Esophagus squamous epithelium (tissue), 5 donors: ENCODE data around the gene ARHGEF33. TPM values are rescaled to one million over a fixed set of nuclear protein-coding genes. Genes with fewer than 3 reads are reported as not detected.

Experiments
- DNase-seq: peaks from one replicate; lab custom pipeline; 2025; lab: John Stamatoyannopoulos, UW
- H3K27ac ChIP-seq, 4 donors: fragments of 200-600 bp; sonication (generic); one replicate each; pipeline ENCODE4 v1.5.1; 2016 to 2019; ENCODE audit warnings: mild to moderate bottlenecking in 1 of 4
- H3K27me3 ChIP-seq, 4 donors: fragments of 200-600 bp; sonication (generic); 1 replicate in 3 of 4; 2 replicates in 1 of 4; pipeline versions ENCODE4 v1.5.1 to v1.6.0; 2017 to 2021; ENCODE audit warnings: antibody characterized with exemption in 1 of 4
- H3K36me3 ChIP-seq, 3 donors: fragments of 200-600 bp; sonication (generic); one replicate each; pipeline ENCODE4 v1.5.1; 2016 to 2019
- H3K4me1 ChIP-seq, 3 donors: fragments of 200-600 bp; sonication (generic); one replicate each; pipeline ENCODE4 v1.5.1; 2017 to 2019
- H3K4me3 ChIP-seq, 4 donors: fragments of 200-600 bp; sonication (generic); 1 replicate in 3 of 4; 2 replicates in 1 of 4; pipeline ENCODE4 v1.5.1; 2016 to 2019; ENCODE audit warnings: mild to moderate bottlenecking in 2 of 4, moderate library complexity in 1 of 4
- H3K9me3 ChIP-seq, 3 donors: fragments of 200-600 bp; sonication (generic); one replicate each; pipeline ENCODE4 v1.5.1; 2016 to 2019
- CTCF ChIP-seq, 6 experiments: fragments of 450-650 bp in 4 of 6; fragments of 200-600 bp in 2 of 6; sonication (generic) in 2 of 6; IDR thresholded peaks; one replicate each; pipeline ENCODE4 v1.5.1; 2016 to 2019; ENCODE audit warnings: antibody characterized with exemption in 6 of 6, mild to moderate bottlenecking in 4 of 6, moderate library complexity in 4 of 6
- POLR2A ChIP-seq, 4 donors: fragments of 450-650 bp; IDR thresholded peaks; one replicate each; pipeline ENCODE4 v1.6.1; 2017; ENCODE audit warnings: antibody characterized with exemption in 4 of 4, mild to moderate bottlenecking in 4 of 4, moderate library complexity in 3 of 4
- WGBS, 2 donors: methylation state at CpG; one replicate each; pipeline ENCODE4 v1.1.5; 2018; 5-methylcytosine and 5-hydroxymethylcytosine counted together
- intact Hi-C: fragments of 100-400 bp; cut with DNase I; formaldehyde crosslinking; loops from one replicate; pipeline ENCODE4 v1.15.0; 2022
- total RNA-seq, 4 donors: library from RNA; depleted of rRNA; stranded (reverse); fragments of >200 nt; gene quantifications; one replicate each; pipeline ENCODE4 v1.1.0, GENCODE V29; 2016
- donor health status: DM: yes; HTN: yes; CAD: no.

ARHGEF33 gene
- total RNA-seq, 4 donors from 2014 or later = 0.04 to 0.49 (median 0.35) TPM

GRCh38 chr2:39015424-39015823 lies 125.7 kb downstream of the ARHGEF33 start:
- Histone ChIP-seq H3K27ac (no peak overlapping the region), H3K4me3 (no peak overlapping the region), H3K27me3 (no peaks in the 10 kb centered on the region), H3K4me1 (peaks cover 0 to 3% (median 0%) of the 10 kb centered on the region in 3 donors), H3K36me3 (peaks cover 0 to 38% (median 0%) of the 10 kb centered on the region in 3 donors), H3K9me3 (no peaks in the 10 kb centered on the region)
- WGBS, 2 donors = 93 to 100% methylated on average over 1 of the region's 1 CpG
- TF ChIP-seq POLR2A (IDR thresholded peaks at IDR 0.05) (no peak), CTCF (IDR thresholded peaks at IDR 0.05) (no peak)
- DNase-seq = no peak
- intact Hi-C loops = no loop called here

GRCh38 chr2:39017334-39017733 lies 127.7 kb downstream of the ARHGEF33 start:
- no peak overlapping the region for H3K27ac ChIP-seq
- intact Hi-C loops = no loop called here
- no peak overlapping the region for H3K4me3 ChIP-seq
- no peak for DNase-seq
- no peaks in the 10 kb centered on the region for H3K27me3 ChIP-seq
- peaks cover 0 to 3% (median 0%) of the 10 kb centered on the region in 3 donors for H3K4me1 ChIP-seq
- H3K36me3 ChIP-seq = peaks cover 0 to 26% (median 0%) of the 10 kb centered on the region in 3 donors
- TF ChIP-seq CTCF (IDR thresholded peaks at IDR 0.05) (no peak), POLR2A (IDR thresholded peaks at IDR 0.05) (no peak)
- no peaks in the 10 kb centered on the region for H3K9me3 ChIP-seq

GRCh38 chr2:39018638-39019037 lies 129.0 kb downstream of the ARHGEF33 start:
- Histone ChIP-seq H3K4me3 (no peak overlapping the region), H3K27me3 (no peaks in the 10 kb centered on the region), H3K4me1 (peaks cover 0 to 3% (median 0%) of the 10 kb centered on the region in 3 donors), H3K27ac (peak overlapping the region in 2 of 4 donors; percentile 39 to 47), H3K36me3 (peaks cover 0 to 26% (median 4%) of the 10 kb centered on the region in 3 donors), H3K9me3 (no peaks in the 10 kb centered on the region)
- TF ChIP-seq POLR2A (IDR thresholded peaks at IDR 0.05) (no peak), CTCF (IDR thresholded peaks at IDR 0.05) (no peak)
- WGBS, 2 donors = 80 to 86% methylated on average over 4 of the region's 4 CpGs
- no peak for DNase-seq
- intact Hi-C loops = no loop called here

- intact Hi-C loops = no loop called here
Measured at GRCh38 chr2:39020383-39020782, 130.7 kb downstream of the ARHGEF33 start.

More at GRCh38 chr2:39020383-39020782, 130.7 kb downstream of the ARHGEF33 start:
- Histone ChIP-seq H3K9me3 (no peaks in the 10 kb centered on the region), H3K4me3 (no peak overlapping the region), H3K27me3 (no peaks in the 10 kb centered on the region), H3K36me3 (peaks cover 0 to 23% (median 4%) of the 10 kb centered on the region in 3 donors), H3K27ac (peak overlapping the region in 2 of 4 donors; percentile 23 to 47), H3K4me1 (peaks cover 0 to 6% (median 0%) of the 10 kb centered on the region in 3 donors)
- no peak for TF ChIP-seq POLR2A (IDR thresholded peaks at IDR 0.05)
- no peak for TF ChIP-seq CTCF (IDR thresholded peaks at IDR 0.05)
- no peak for DNase-seq
